Measurements from ENCODE around the gene SOX9.

- TF ChIP-seq CTCF (conservative IDR thresholded peaks at IDR 0.05; ENCODE audit: low read length) (no peak), EZH2phosphoT487 (IDR thresholded peaks at IDR 0.05; ENCODE audit: borderline replicate concordance) (no peak)
These were observed 1.4 kb downstream of the SOX9 start for GRCh38 chr17:72122010-72122764.

Measured in Loucy (cell line).